Cerebellar nuclear complex (tissue), 1 donor: Measurements from ENCODE around the gene ELAC1.
"Not testable (repeated sequence)": the region's sequence is repeated elsewhere in the genome, so short reads cannot be mapped to it uniquely, and the experiment has no call there.

Experiments used
- DNase-seq, 2 experiments: peaks; one replicate each; lab custom pipeline; 2025; lab: John Stamatoyannopoulos, UW

The ELAC1 gene, protein sequence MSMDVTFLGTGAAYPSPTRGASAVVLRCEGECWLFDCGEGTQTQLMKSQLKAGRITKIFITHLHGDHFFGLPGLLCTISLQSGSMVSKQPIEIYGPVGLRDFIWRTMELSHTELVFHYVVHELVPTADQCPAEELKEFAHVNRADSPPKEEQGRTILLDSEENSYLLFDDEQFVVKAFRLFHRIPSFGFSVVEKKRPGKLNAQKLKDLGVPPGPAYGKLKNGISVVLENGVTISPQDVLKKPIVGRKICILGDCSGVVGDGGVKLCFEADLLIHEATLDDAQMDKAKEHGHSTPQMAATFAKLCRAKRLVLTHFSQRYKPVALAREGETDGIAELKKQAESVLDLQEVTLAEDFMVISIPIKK

DNA sequence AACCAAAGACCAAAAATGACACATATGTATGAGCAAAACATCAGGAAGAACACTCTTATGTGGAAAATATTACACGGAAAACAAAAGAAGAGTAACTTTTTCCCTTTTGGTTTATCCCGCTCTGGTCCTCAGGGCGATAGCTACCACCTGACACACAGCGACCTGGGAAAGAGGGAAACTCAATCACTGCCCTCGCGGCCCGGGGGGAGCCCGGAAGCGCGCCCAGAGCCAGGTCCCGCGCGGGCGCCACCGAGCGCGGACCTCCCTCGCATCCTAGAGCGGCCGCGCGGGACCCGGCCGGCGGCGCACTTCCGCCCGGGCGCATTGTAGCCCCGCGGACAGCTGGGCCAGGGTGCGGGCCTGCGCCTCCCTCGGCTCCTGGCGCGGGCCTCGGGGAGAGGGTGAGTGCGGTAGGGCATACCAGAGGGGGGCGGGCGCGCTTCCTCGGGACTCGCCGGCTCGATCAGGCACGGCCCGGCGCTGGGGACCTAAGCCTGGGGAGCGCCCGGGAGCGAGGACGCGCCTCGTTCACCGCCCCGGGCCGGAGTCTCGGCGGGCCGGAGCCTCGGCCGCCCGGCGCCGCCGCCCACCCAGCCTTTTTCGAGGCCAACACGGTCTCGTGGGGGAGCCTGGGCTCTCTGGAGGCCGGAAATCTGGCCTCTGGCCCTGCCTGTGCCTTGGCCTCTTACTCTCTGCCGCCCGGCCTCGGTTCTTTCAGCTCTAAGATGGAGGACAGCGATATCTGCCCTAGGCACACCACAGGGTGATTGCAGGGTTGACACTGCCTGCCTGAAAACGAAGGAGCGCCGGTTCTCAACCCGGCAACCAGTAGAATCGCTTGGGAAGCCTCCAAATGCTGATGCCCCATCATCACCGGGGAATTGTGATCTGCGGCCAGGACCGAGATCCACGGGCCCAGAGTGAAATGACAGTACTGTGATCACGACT is at the start of gene ELAC1:
ELAC1 (plus strand) TSS at position 327 of the 948 bp plus-strand sequence. CDS start 6,365 bp downstream, outside the sequence.
- no peak for DNase-seq

DNA sequence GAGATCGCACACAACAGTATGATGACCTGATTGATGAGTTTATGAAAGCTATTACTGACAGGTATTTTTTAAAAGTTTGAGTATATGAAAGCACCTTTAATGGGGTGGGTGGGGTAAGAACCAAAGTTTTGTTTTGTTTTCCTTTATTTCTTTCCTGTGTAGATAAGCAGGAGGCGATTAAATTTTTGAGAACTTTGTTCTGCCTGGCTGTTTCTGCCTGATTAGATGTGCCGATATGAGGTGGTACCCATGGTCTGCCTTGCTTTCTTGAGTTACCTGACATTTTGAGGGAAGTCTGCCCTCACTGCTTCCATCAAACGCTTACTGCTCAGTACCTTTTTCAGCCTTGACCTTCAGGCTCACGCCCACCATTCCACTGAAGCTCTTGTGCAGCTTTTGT is 49.7 kb upstream of the ELAC1 start:
- no peak for DNase-seq

DNA sequence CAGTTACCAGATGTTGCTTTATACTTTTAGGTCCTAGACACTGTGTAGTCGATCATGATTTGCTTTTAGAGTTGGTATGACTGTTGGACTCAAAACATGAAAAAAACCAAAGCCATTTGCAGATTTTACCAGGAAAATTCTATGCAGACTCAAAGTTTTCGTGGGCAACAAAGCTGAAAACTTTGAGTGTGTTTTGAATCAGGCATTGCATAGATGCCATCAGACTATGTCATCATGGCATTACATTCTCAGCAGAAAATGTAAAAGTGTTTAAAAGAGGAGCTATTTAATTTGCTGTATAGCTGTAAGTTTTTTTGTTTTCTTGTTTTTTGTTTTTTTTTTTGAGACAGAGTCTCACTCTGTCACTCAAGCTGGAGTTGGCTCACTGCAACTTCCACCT is 43.5 kb upstream of the ELAC1 start:
- no peak for DNase-seq

DNA sequence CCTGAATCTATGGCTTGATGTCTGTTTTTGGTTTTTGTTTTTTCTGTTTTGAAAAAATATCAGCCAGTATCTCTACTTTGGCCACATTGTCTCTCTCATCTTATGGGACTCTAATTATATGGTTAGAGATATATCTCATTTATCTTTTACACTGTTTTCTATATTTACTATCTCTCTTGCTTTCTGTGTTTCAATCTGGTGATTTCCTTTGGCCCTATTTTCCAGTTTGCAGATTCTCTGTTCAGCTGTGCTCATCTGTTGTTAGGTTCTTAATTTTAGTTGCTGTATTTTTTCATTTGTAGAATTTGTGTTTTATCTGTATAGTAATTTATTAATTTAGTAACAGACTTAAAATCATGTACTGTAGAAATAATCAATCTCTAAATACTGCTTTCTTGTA is 41.3 kb upstream of the ELAC1 start:
- DNase-seq = no peak

DNA sequence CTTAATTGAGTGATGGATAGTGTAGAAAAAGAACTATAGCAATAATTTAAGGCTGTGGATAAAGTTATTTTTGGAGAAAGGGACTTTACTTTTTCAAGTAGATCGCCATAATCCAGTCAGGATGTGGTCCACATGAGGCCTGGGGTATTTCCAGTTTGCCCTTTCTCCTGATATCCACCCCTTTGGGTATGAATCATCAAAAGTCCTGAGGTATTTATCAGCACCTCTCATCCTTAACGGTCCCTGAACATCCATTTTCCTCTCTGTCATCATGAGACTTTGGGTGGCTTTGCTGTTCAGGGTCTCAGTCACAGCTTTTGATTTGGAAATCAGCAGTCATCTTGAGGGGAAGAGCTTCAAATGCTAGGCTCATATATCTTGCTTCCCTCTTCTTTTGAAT is 39.3 kb upstream of the ELAC1 start:
- DNase-seq = no peak

DNA sequence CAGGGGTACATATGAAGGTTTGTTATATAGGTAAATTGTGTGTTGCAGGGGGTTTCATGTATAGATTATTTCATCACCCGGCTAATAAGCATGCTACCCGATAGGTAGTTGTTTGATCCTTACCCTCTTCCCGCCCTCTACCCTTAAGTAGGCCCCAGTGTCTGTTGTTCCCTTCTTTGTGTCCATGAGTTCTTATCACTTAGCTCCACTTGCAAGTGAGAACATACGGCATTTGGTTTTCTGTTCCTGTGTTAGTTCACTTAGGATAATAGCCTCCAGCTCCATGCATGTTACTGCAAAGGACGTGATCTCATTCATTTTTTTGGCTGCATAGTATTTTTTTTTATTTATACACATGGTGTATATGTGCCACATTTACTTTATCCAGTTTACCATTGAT is 34.2 kb upstream of the ELAC1 start:
- DNase-seq = no peak

DNA sequence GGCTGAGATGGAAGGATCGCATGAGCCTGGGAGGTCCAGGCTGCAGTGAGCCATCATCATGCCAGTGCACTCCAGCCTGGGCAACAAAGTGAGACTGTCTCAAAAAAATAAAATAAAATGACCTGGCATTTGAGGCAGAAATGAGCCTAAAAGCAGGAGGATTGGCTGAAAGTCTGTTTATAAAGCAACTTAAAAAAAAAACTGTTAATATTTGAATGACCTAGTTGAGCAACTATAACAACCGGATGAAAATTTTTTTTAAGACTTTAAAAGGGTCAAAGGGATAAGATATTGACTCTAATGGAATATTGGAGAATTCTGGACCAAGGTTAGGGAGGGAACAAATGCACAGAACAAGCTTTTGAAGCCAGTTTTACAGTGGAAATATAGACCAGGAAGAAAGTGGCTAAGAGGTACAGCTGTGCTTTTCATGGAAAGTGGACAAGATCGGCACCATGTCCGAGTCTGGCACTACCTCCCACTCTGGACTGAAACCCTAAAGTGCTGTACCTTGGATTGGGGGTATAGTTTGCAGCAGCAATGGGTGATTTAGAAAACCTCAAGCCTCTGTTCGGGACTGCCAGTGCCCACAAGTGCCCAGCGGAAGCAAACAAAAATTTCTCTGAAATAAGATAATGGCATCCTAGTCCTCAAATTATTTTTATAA is 33.2 kb upstream of the ELAC1 start:
- no peak for DNase-seq

DNA sequence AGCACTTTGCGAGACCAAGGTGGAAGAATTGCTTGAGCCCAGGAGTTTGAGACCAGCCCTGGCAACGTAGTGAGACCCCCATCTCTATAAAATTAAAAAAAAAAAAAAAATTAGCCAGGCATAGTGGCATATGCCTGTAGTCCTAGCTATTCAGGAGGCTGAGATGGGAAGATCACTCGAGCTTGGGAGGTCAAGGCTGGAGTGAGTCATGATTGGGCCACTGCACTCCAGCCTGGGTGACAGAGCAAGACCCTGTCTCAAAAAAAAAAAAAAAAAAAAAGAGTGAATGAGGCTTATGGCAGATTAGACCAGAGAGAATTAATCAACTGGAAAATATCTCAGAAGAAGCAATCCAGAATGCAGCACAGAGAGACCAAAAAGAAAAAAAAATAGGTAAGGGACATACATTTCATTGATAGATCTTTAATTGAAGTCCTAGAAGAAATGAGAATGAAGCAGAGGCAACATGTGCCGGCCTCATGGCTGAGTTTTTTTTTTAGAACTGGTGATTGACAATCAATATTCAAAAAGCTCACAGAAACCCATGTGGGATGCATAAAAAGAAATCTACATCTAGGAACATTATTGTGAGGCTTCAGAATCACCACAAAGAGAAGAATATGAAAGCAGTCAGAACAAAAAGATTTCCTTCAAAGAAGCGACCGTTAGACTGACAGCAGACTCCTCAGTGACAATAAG is 32.2 kb upstream of the ELAC1 start:
- no peak for DNase-seq

DNA sequence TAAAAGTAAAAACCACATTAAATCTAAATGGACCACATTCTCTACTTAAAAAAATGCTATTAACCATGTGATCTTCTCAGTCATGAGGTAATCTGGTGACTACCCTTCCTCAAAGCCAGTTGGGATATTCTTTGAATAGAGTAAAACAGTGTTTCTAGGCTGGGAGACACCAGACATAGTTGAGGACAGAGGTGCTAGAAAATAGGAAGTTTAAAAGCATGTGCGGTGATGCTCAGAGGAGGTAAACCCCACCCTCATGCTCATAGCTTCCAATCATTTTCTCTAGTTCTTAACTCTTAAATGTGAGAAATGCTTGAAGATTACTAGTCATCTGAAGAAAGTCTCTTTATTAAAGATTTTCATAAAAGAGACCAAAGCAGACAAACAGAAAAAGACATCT is 30.7 kb upstream of the ELAC1 start:
- DNase-seq = no peak

DNA sequence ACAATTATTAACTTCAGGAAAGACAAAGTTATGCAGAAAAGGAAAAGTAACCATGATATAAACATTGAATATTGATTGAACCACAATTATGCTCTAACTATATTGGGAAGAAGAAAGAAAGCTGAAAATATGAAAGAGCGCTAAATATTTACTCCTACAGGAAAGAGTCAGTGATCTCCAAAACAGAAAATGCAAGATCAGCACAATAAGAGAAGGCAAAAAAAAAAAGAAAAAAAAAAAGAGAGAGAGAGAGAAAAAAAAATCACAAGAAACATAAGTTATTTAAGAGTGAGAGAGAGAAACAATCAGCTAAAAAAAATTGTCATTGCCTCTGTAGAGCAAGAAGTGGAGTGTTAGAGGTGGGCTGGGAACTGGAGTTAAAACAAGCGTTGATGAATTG is 28.9 kb upstream of the ELAC1 start:
- DNase-seq = no peak

DNA sequence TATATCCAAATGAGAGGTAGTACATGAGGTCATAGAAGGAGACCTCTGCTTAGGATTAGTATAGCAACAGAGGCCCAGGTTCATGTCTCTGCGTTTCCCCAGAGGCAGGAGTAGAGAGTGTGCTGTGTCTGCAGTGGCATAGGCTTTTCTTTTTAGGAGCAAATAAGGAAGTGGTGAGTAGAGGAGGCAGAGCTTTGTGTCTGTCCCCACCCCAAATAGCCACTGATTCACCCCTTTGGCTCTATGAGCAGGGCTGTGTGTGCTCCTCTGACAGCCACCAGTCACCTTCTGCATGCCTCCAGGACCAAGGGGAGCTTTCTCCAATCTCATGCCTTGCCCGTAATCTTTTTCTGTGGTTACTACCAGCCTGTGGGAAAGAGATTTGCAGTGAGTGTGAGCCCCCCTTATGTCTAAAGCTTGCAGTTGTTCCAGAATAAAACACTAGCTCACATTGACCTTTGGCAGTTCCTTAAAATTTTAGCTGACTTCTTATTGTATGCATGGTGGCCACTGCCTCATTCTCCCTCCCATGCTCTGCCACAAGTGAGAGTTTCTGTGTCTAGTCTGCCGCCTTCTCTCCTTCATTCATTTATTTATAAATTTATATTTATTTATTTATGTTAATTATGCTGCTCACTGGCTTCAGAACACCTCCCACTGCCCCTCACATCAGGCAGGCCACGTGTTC is 23.5 kb upstream of the ELAC1 start:
- no peak for DNase-seq

DNA sequence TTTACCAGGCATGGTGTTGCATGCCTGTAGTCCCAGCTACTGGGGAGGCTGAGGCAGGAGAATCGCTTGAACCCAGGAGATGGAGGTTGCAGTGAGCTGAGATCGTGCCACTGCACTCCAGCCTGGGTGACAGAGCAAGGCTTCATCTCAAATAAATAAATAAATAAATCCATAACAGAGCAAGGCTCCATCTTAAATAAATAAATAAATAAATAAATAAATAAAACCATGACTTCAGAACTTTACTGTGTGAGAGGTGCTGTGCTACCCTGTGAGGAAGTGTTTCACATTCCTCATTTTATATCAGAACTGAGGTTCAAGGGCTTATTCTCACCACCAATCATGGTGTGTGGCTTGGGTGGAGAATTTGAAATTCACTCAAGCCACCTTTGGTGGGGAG is 21.9 kb upstream of the ELAC1 start:
- DNase-seq = not testable (repeated sequence)

DNA sequence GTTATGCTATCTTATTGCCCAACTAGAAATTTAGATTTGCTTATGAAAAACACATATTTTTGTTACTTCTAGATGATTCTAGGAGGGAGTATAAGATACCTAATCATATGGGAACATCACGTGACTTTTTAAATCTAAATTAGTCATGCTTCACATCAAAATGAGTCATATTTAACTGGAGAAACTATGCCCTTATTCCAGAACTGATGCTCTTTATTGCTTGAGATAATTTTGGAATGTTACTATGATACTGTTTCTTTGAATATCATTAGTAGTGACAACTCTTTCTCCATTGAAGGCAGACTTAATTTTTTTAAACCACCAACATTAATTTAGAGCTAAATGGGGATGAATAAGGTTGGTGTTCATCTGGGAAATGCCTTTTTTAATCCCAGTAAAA is 19.9 kb upstream of the ELAC1 start:
- no peak for DNase-seq

DNA sequence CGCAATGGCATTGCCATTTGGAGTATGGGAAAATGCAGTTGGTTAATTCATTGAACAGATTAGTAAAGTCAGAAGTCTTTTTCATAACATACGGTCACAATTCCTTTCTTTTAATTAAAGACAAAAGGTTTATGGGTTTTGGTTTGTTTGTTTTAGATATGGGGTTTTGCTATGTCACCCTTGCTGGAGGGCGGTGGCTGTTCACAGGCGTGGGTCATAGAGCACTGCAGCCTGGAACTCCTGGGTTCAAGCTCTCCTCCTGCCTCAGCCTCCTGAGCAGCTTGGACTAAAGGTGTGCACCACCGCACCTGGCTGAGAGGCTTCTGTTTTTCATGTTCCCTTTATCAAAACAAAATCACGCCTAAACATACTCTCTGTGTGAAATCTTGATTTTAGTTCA is 18.7 kb upstream of the ELAC1 start:
- no peak for DNase-seq

DNA sequence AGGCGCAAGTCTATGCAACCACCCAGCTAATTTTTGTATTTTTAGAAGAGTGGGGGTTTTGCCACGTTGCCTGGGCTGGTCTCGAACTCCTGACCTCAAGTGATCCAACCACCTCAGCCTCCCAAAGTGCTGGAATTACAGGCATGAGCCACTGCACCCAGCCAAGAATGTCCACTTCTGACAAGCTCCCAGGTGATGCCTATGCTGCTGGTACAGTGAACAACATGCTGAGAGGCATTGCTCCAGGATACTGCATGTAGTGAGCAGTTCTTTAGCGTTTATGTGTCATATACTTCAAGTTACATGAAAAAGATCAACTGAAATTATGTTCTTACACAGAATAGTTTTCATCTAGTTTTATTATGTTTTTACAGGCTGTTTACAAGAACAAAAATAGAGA is 17.2 kb upstream of the ELAC1 start:
- no peak for DNase-seq

DNA sequence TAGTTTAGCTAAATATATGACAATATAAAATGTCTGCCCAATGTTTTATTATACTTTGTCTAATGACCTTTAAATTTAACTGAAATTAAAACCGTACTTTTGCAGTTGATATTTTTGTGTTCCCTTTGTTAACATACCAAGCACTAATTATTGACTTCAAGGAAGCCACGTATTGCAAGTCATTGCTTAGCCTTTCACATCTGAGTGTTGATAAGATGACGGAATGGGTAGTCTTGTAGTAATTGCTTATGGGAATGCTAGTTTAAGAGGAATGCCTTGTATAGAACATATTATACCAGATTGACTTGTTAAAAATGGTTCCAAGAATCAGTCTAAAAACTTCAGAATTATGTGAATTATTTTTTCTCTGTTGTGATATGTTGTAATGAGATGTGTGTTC is 14.0 kb upstream of the ELAC1 start:
- no peak for DNase-seq

DNA sequence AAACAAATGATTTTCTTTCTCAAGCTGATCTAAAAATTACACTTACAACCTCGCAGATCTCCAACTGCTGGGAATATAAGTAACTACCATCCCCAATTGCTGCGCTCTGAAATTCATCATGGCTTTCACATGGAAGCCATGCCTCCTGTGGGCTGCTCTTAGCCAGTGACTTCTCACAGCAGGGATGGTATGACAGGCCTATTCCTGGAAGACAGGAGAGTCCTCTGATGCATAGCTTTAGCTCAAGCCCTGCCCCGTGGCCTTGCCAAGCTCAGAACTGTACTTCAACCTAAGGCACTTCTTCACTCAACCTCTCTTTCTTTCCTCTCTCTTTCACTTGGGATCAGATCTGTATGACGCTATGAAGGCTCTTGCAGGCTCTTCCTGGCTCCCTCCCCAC is 12.6 kb upstream of the ELAC1 start:
- no peak for DNase-seq

DNA sequence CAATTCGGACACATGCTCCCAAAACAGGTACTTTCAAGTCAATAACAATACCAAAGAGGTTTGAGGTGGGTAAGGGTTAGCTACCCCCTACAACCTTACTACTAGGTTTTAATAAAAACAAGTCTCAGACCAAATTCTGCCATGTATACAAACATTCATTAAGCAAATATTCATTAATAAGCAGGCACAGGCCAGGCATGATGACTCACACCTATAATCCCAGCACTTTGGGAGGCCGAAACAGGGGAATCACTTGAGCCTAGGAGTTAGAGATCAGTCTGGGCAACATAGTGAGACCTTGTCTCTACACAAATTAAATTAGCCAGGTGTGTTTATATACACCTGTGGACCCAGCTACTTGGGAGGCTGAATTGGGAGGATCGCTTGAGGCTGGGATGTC is 11.7 kb upstream of the ELAC1 start:
- DNase-seq = no peak

DNA sequence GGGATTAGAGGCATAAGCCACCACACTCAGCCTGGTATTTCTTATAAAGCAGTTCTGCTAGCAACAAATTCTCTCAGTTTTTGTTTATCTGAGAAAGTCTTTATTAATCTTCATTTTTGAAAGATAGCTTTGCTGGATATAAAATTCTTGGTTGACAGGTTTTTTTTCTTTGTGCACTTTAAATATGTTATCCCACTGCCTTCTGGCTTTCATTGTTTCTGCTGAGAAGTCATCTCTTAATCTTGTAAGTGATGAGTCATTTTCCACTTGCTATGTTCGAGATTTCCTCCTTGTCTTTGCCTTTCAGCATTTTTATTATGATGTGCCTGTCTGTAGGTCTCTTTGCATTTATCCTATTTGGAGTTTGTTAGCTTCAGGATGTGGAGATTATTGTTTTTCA is 5.9 kb upstream of the ELAC1 start:
- DNase-seq = no peak

DNA sequence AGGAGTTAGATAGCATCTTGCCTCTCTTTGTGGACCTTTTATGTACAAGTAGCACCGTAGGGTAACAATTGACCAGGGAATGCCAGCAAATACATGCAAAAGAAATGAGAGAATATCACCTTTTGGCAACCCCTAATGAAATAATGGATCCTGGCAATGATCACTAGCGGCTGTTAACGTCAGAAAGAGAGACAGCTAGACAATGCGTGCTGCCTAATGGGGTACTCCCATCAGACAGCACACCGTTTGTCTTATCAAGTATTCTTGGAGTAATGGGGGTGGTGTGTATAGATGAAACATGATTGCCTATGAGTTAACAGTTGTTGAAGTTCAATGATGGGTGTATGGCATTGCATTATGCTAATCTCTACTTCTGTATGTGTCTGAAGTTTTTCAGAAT is 1.6 kb downstream of the ELAC1 start:
- DNase-seq = no peak

DNA sequence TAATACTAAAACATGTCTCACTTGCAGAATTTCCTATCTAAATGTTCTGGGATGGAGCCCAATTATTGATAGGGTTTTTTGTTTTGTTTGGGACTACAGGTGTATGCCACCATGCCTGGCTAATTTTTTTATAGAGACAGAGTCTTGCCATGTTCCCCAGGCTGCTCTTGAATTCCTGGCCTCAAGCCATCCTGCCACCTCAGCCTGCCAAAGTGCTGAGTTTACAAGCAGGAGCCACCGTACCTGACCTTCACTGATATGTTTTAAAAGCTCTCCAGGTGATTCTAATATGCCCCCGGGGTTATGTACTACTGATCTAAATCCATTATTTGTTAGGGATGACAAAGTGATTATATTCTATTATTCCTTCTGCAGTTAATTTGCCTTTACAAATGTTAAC is 2.2 kb downstream of the ELAC1 start:
- peak; percentile 1 to 21 for DNase-seq
